Osteocyte (in vitro differentiated cells): ENCODE results near the gene ELAC1. TPM values are rescaled to one million over a fixed set of nuclear protein-coding genes. Genes with fewer than 3 reads are reported as not detected.

Experiments used
- DNase-seq: peaks from one replicate; pipeline ENCODE4 v3.0.0; 2021; ENCODE audit warnings: mixed read lengths; ENCODE audit not compliant: unreplicated experiment; ENCODE audit errors: extremely low spot score
- H3K27ac Mint-ChIP-seq: one replicate; pipeline ENCODE4 v1.8.0; 2021; ENCODE audit warnings: mild to moderate bottlenecking, mixed read lengths; ENCODE audit not compliant: unreplicated experiment
- H3K27me3 Mint-ChIP-seq: one replicate; pipeline ENCODE4 v1.8.0; 2021; ENCODE audit warnings: mixed read lengths; ENCODE audit not compliant: unreplicated experiment
- H3K36me3 Mint-ChIP-seq: one replicate; pipeline ENCODE4 v1.8.0; 2021; ENCODE audit warnings: mixed read lengths; ENCODE audit not compliant: unreplicated experiment
- H3K4me1 Mint-ChIP-seq: one replicate; pipeline ENCODE4 v1.8.0; 2021; ENCODE audit warnings: mixed read lengths; ENCODE audit not compliant: unreplicated experiment
- H3K4me3 Mint-ChIP-seq: one replicate; pipeline ENCODE4 v1.8.0; 2021; ENCODE audit warnings: mild to moderate bottlenecking, moderate library complexity, mixed read lengths; ENCODE audit not compliant: unreplicated experiment
- H3K9me3 Mint-ChIP-seq: one replicate; pipeline ENCODE4 v1.8.0; 2021; ENCODE audit warnings: mixed read lengths; ENCODE audit not compliant: unreplicated experiment
- CTCF ChIP-seq: fragments of 200-600 bp; sonication (generic); IDR thresholded peaks from 2 replicates; pipeline ENCODE4 v1.5.0; 2021; ENCODE audit warnings: antibody characterized with exemption, mild to moderate bottlenecking, moderate library complexity
- total RNA-seq: library from RNA; stranded (reverse); gene quantifications from 2 replicates; pipeline ENCODE4 v1.2.1, GENCODE V29; 2021

ELAC1 gene
- total RNA-seq, 1 donor from 2014 or later: 10.7 TPM

- Mint-ChIP-seq H3K4me1 (peaks cover 64% of the 10 kb centered on the region), H3K27me3 (no peaks in the 10 kb centered on the region), H3K36me3 (peaks cover 3% of the 10 kb centered on the region), H3K4me3 (peak overlapping the region; percentile 96), H3K9me3 (no peaks in the 10 kb centered on the region), H3K27ac (peak overlapping the region; percentile 94)
- DNase-seq: no peak
- no peak for TF ChIP-seq CTCF
Measured at GRCh38 chr18:51032193-51032592, 64.4 kb downstream of the ELAC1 start.

GRCh38 chr18:51037230-51037629 is 69.4 kb downstream of the ELAC1 start:
- DNase-seq: no peak
- Mint-ChIP-seq H3K27ac (no peak overlapping the region), H3K27me3 (no peaks in the 10 kb centered on the region), H3K9me3 (no peaks in the 10 kb centered on the region), H3K4me1 (peaks cover 75% of the 10 kb centered on the region), H3K36me3 (peaks cover 3% of the 10 kb centered on the region), H3K4me3 (no peak overlapping the region)
- no peak for TF ChIP-seq CTCF

Other genes starting within 250 kb of the ELAC1 start
- gene MRO, start 148.0 kb upstream of the ELAC1 start, total RNA-seq: not detected in 2 replicates
- gene ME2, start 88.9 kb upstream of the ELAC1 start, total RNA-seq: 31.8 and 32.4 TPM in 2 replicates
- gene SMAD4, start 62.2 kb downstream of the ELAC1 start, total RNA-seq: 132 and 136 TPM in 2 replicates
- gene MEX3C, start 229.6 kb downstream of the ELAC1 start, total RNA-seq: 53.5 and 59.7 TPM in 2 replicates